Progenitor cell of endocrine pancreas (in vitro differentiated cells): ENCODE data around the gene ALOX15. TPM values are rescaled to one million over a fixed set of nuclear protein-coding genes. Genes with fewer than 3 reads are reported as not detected.
"Not testable (repeated sequence)": the region's sequence is repeated elsewhere in the genome, so short reads cannot be mapped to it uniquely, and the experiment has no call there.

Experiments
- DNase-seq: peaks from one replicate; pipeline ENCODE4 v3.0.0; 2021; ENCODE audit warnings: low spot score; ENCODE audit not compliant: unreplicated experiment
- H3K27ac Mint-ChIP-seq: 2 replicates; pipeline ENCODE4 v1.8.0; 2021; ENCODE audit warnings: mild to moderate bottlenecking, moderate library complexity, mixed read lengths
- H3K27me3 Mint-ChIP-seq: 2 replicates; pipeline ENCODE4 v1.8.0; 2021; ENCODE audit warnings: mixed read lengths
- H3K36me3 Mint-ChIP-seq: 2 replicates; pipeline ENCODE4 v1.8.0; 2022; ENCODE audit warnings: mixed read lengths; ENCODE audit not compliant: insufficient read depth
- H3K4me1 Mint-ChIP-seq: 2 replicates; pipeline ENCODE4 v1.8.0; 2021; ENCODE audit warnings: low read depth, mixed read lengths
- H3K4me3 Mint-ChIP-seq: 2 replicates; pipeline ENCODE4 v1.8.0; 2021; ENCODE audit warnings: low read depth, mild to moderate bottlenecking, moderate library complexity, mixed read lengths
- H3K9me3 Mint-ChIP-seq: 2 replicates; pipeline ENCODE4 v1.8.0; 2021; ENCODE audit warnings: low read depth, mixed read lengths
- total RNA-seq: library from RNA; stranded (reverse); gene quantifications from 2 replicates; pipeline ENCODE4 v1.2.1, GENCODE V29; 2021
- TF ChIP-seq, protein P1 (sequence below): fragments of 200-600 bp; sonication (generic); IDR thresholded peaks from one replicate; pipeline ENCODE4 v1.5.0; 2021; ENCODE audit warnings: antibody characterized with exemption, mild to moderate bottlenecking; ENCODE audit not compliant: unreplicated experiment

Gene ALOX15
- total RNA-seq, 1 donor from 2014 or later = 0.69 TPM

DNA sequence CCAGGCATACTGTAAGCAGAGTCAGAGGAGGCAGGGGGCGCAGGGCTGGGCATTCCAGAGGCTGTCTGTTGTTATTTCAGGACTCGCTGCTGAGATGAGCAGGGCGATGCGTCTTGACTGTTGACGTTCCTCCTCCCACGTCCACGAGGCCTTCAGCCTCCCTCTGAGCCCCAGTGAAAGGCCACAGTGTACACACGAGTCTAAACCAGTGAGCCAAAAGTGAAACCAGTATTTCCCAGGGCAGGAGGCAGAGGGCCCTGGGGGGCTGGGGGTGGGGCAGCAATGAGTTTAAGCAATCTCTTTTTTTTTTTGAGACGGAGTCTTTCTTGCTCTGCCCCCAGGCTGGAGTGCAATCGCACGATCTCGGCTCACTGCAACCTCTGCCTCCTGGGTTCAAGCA lies 35.7 kb downstream of the ALOX15 start:
- H3K4me1 Mint-ChIP-seq = peaks cover 26% of the 10 kb centered on the region
- no peak overlapping the region for H3K4me3 Mint-ChIP-seq
- no peak overlapping the region for H3K27ac Mint-ChIP-seq
- peaks cover under 1% of the 10 kb centered on the region for H3K36me3 Mint-ChIP-seq
- no peaks in the 10 kb centered on the region for H3K9me3 Mint-ChIP-seq
- H3K27me3 Mint-ChIP-seq = peaks cover 6% of the 10 kb centered on the region
- TF ChIP-seq, protein P1, sequence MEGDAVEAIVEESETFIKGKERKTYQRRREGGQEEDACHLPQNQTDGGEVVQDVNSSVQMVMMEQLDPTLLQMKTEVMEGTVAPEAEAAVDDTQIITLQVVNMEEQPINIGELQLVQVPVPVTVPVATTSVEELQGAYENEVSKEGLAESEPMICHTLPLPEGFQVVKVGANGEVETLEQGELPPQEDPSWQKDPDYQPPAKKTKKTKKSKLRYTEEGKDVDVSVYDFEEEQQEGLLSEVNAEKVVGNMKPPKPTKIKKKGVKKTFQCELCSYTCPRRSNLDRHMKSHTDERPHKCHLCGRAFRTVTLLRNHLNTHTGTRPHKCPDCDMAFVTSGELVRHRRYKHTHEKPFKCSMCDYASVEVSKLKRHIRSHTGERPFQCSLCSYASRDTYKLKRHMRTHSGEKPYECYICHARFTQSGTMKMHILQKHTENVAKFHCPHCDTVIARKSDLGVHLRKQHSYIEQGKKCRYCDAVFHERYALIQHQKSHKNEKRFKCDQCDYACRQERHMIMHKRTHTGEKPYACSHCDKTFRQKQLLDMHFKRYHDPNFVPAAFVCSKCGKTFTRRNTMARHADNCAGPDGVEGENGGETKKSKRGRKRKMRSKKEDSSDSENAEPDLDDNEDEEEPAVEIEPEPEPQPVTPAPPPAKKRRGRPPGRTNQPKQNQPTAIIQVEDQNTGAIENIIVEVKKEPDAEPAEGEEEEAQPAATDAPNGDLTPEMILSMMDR = no peak
- no peak for DNase-seq

DNA sequence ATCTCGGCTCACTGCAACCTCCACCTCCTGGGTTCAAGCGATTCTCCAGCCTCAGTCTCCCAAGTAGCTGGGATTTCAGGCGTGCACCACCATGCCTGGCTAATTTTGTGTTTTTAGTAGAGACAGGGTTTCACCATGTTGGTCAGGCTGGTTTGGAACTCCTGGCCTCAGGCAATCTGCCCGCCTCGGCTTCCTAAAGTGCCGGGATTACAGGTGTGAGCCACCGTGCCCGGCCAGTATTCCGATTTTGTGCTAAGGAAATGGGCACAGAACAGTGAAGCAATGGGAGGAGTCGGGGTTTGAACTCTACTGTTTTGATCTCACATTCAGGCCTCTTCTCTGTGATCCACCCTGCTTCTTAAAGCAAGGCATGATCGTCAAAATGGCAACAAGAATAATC lies 36.7 kb downstream of the ALOX15 start:
- not testable (repeated sequence) for H3K36me3 Mint-ChIP-seq, H3K4me3 Mint-ChIP-seq, H3K27ac Mint-ChIP-seq, DNase-seq, H3K9me3 Mint-ChIP-seq
- peaks cover 29% of the 10 kb centered on the region for H3K4me1 Mint-ChIP-seq
- H3K27me3 Mint-ChIP-seq = peaks cover 11% of the 10 kb centered on the region

DNA sequence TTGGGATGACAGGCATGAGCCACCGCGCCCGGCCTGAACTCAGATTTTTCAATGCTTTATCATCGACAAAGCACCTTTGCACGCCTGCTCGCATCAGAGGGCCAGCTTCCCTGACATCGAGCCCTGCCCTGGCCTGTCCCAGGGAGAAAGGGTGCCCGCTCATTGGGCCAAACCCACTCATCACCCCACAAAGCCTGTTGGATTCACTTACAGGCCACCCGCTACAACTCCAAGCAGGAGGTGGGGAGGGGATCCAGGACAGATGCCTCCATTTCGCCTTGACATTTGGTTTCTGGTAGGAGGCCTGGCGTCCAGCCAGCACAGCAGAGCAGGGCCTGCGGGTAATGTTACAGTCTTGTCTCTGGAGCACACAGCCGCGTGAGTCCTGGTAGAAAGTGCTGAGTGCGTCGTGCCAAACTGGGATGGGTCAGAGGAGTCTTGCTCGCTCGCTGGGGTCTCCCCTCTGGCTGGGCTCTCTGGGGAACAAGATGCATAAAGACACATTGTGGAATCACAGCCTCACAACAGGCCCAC lies 37.3 kb downstream of the ALOX15 start:
- TF ChIP-seq, protein P1 = no peak
- Mint-ChIP-seq H3K9me3 (no peaks in the 10 kb centered on the region), H3K4me3 (no peak overlapping the region), H3K4me1 (peaks cover 26% of the 10 kb centered on the region), H3K36me3 (peaks cover 1% of the 10 kb centered on the region), H3K27ac (no peak overlapping the region), H3K27me3 (peaks cover 9% of the 10 kb centered on the region)
- DNase-seq = no peak

DNA sequence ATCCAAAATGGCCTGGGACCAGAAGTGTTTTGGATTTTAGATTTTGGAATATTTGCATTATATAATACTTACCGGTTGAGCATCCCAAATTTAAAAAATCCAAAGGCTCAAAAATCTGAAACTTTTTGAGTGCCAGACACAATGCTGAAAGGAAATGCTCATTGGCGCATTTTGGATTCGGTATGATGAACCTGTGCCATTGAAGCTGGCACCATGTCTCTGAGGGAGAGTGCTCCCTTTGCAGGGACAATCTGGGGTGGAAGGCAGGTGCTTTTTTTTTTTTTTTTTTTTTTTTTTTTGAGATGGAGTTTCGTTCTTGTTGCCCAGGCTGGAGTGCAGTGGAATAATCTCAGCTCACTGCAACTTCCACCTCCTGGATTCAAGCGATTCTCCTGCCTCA lies 39.4 kb downstream of the ALOX15 start:
- no peaks in the 10 kb centered on the region for H3K9me3 Mint-ChIP-seq
- H3K27ac Mint-ChIP-seq = no peak overlapping the region
- no peak overlapping the region for H3K4me3 Mint-ChIP-seq
- no peak for DNase-seq
- H3K27me3 Mint-ChIP-seq = peaks cover 18% of the 10 kb centered on the region
- peaks cover 3% of the 10 kb centered on the region for H3K36me3 Mint-ChIP-seq
- H3K4me1 Mint-ChIP-seq = peaks cover 19% of the 10 kb centered on the region
- TF ChIP-seq, protein P1 = no peak

DNA sequence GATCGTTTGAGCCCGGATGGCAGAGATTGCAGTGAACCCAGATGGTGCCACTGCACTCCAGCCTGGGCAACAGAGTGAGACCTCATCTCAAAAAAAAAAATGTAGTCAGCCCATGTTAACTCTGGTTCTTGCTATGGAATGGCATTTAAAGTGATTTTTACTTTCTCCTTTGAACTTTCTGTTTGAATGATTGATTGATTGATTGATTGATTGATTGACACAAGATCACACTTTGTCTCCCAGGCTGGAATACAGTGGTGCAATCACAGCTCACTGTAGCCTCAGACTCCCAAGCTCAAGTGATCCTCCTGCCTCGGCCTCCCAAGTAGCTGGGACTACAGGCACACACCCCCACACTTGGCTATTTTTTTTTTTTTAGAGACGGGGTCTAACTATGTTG lies 40.2 kb downstream of the ALOX15 start:
- Mint-ChIP-seq H3K36me3 (peaks cover 3% of the 10 kb centered on the region), H3K9me3 (no peaks in the 10 kb centered on the region), H3K27me3 (peaks cover 18% of the 10 kb centered on the region), H3K4me3 (no peak overlapping the region), H3K27ac (no peak overlapping the region), H3K4me1 (peaks cover 19% of the 10 kb centered on the region)
- no peak for DNase-seq
- TF ChIP-seq, protein P1 = no peak

DNA sequence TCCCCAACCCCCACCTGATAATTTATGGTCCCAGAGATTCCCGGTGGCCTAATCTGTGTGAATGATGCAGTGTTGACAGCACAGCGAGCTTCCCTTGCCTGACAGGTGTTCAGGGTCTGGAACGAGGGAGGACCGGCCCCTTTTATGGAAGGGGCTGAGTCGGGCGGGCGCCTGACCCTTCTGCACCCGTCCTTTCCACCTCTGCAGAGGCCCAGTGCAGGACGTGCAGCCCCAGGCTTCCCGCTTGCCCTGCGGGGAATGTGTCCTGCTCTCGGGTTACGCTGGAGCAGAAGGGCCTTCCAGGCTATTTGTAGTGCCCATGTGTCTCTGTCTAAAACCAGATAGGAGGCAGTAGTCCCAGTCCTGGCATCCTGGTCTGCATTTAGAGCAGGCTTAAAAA lies 40.9 kb downstream of the ALOX15 start:
- Mint-ChIP-seq H3K4me1 (peaks cover 19% of the 10 kb centered on the region), H3K9me3 (no peaks in the 10 kb centered on the region), H3K4me3 (no peak overlapping the region), H3K27ac (no peak overlapping the region), H3K27me3 (peaks cover 18% of the 10 kb centered on the region), H3K36me3 (peaks cover 3% of the 10 kb centered on the region)
- DNase-seq = no peak
- TF ChIP-seq, protein P1 = no peak
